GM06990 (cell line): Measurements from ENCODE around the gene LMOD1.

Experiments
- DNase-seq: peaks from one replicate; pipeline ENCODE4 v3.0.0-alpha.2; 2011; ENCODE audit not compliant: insufficient read length; ENCODE audit errors: extremely low read depth
- H3K27me3 ChIP-seq: replicated peaks from 2 replicates; pipeline ENCODE4 v1.6.0; 2011; ENCODE audit warnings: low read length; ENCODE audit not compliant: control insufficient read depth, insufficient read depth
- H3K36me3 ChIP-seq: 2 replicates; pipeline ENCODE4 v1.5.1; 2011; ENCODE audit warnings: low read length; ENCODE audit not compliant: control insufficient read depth, insufficient read depth
- H3K4me3 ChIP-seq: replicated peaks from 2 replicates; pipeline ENCODE4 v1.5.1; 2011; ENCODE audit warnings: low read depth, mild to moderate bottlenecking, control low read depth, low read length
- CTCF ChIP-seq: IDR thresholded peaks from 2 replicates; pipeline ENCODE4 v1.5.1; 2011; ENCODE audit warnings: low read length, control low read depth, mild to moderate bottlenecking, inconsistent platforms; ENCODE audit not compliant: insufficient read depth, poor library complexity, severe bottlenecking

The LMOD1 gene

GRCh38 chr1:201898240-201898894 lies 48.0 kb downstream of the LMOD1 start:
- DNase-seq = no peak
- Histone ChIP-seq H3K27me3 (no peaks in the 10 kb centered on the region; the same call in 1 of the 2 replicates), H3K36me3 (no peaks in the 10 kb centered on the region), H3K4me3 (no peak overlapping the region)
- TF ChIP-seq CTCF = no peak

GRCh38 chr1:201896951-201897391 lies 49.4 kb downstream of the LMOD1 start:
- Histone ChIP-seq H3K27me3 (no peaks in the 10 kb centered on the region; the same call in 1 of the 2 replicates), H3K4me3 (no peak overlapping the region), H3K36me3 (no peaks in the 10 kb centered on the region)
- no peak for DNase-seq
- no peak for TF ChIP-seq CTCF

GRCh38 chr1:201895913-201896807 lies 50.2 kb downstream of the LMOD1 start:
- H3K4me3 ChIP-seq = no peak overlapping the region
- no peaks in the 10 kb centered on the region for H3K36me3 ChIP-seq
- peak; percentile 95 for TF ChIP-seq CTCF
- DNase-seq = peak; percentile 77
- H3K27me3 ChIP-seq = no peaks in the 10 kb centered on the region; the same call in 1 of the 2 replicates

GRCh38 chr1:201895120-201895665 lies 51.2 kb downstream of the LMOD1 start:
- Histone ChIP-seq H3K36me3 (no peaks in the 10 kb centered on the region), H3K4me3 (no peak overlapping the region), H3K27me3 (peaks cover 1% of the 10 kb centered on the region; the same call in 1 of the 2 replicates)
- no peak for TF ChIP-seq CTCF
- DNase-seq = no peak

- no peak for DNase-seq
- no peak for TF ChIP-seq CTCF
Measured at GRCh38 chr1:201894343-201895119, 51.8 kb downstream of the LMOD1 start.

More at GRCh38 chr1:201894343-201895119, 51.8 kb downstream of the LMOD1 start:
- H3K4me3 ChIP-seq = no peak overlapping the region
- peaks cover 2% of the 10 kb centered on the region; the same call in 1 of the 2 replicates for H3K27me3 ChIP-seq
- H3K36me3 ChIP-seq = no peaks in the 10 kb centered on the region
